Thyroid gland (tissue), 4 donors: ENCODE measurements around the gene HPCAL1.

Source experiments
- POLR2A ChIP-seq, 2 donors: fragments of 450-650 bp; IDR thresholded peaks; one replicate each; pipeline ENCODE4 v1.6.1; 2017; ENCODE audit warnings: antibody characterized with exemption in 2 of 2, mild to moderate bottlenecking in 2 of 2, moderate library complexity in 1 of 2
- TF ChIP-seq, protein P1 (sequence below), 6 experiments: fragments of 200-600 bp in 3 of 6; fragments of 450-650 bp in 3 of 6; sonication (generic) in 3 of 6; IDR thresholded peaks; one replicate each; pipeline ENCODE4 v1.5.1; 2016 to 2019; ENCODE audit warnings: antibody characterized with exemption in 6 of 6, mild to moderate bottlenecking in 2 of 6, inconsistent platforms in 1 of 6, moderate library complexity in 1 of 6

DNA sequence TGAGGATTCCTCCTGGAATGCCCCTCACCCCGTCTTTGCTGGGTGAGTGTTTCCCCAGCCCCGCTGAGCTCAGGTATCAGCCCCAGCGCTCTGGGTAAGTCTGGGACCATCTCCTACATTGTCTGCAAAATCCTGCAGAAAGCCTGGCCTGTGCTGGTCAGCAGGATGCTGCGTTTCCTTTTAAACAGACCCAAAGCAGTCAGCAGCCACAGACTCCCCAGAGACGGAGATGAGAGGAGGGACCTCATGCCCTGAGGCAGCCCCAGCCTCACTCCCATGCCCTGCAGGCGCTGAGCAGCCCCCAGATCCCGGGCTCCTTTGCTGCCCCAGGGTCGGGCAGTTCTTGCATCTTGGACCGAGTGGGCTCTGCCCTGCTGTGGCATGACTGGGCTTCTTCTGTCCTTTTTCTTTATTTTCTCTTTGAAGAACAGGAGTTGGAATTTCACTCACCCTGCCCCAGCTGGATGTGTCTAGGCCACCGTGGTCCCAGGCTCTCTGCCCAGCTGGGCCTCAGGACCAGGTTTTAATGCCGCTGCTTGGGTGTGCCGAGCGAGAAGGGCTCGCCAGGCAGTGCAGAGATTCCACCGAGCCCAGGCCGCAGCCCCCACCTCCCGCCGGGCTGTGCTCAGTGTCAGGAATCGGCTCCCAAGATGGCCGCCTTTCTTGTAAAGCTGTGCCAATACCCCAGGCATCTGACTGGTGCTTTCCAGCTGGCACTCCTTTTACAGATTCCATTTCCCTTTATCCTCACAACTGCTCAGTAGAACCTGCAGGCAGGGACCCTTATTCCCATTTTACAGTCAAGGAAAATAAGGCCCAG is 101.8 kb downstream of the HPCAL1 start:
- TF ChIP-seq, protein P1, sequence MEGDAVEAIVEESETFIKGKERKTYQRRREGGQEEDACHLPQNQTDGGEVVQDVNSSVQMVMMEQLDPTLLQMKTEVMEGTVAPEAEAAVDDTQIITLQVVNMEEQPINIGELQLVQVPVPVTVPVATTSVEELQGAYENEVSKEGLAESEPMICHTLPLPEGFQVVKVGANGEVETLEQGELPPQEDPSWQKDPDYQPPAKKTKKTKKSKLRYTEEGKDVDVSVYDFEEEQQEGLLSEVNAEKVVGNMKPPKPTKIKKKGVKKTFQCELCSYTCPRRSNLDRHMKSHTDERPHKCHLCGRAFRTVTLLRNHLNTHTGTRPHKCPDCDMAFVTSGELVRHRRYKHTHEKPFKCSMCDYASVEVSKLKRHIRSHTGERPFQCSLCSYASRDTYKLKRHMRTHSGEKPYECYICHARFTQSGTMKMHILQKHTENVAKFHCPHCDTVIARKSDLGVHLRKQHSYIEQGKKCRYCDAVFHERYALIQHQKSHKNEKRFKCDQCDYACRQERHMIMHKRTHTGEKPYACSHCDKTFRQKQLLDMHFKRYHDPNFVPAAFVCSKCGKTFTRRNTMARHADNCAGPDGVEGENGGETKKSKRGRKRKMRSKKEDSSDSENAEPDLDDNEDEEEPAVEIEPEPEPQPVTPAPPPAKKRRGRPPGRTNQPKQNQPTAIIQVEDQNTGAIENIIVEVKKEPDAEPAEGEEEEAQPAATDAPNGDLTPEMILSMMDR (IDR thresholded peaks at IDR 0.05) = no peak
- no peak for TF ChIP-seq POLR2A (IDR thresholded peaks at IDR 0.05)
